Esophagus squamous epithelium (tissue), 5 donors: Measurements from ENCODE around the gene WHAMM. TPM values are rescaled to one million over a fixed set of nuclear protein-coding genes. Genes with fewer than 3 reads are reported as not detected.
A peak's percentile ranks its signal among the peaks of the same experiment; 100 is the strongest.

Source experiments
- DNase-seq: peaks from one replicate; lab custom pipeline; 2025; lab: John Stamatoyannopoulos, UW
- H3K27ac ChIP-seq, 4 donors: fragments of 200-600 bp; sonication (generic); one replicate each; pipeline ENCODE4 v1.5.1; 2016 to 2019; ENCODE audit warnings: mild to moderate bottlenecking in 1 of 4
- H3K27me3 ChIP-seq, 4 donors: fragments of 200-600 bp; sonication (generic); 1 replicate in 3 of 4; 2 replicates in 1 of 4; pipeline versions ENCODE4 v1.5.1 to v1.6.0; 2017 to 2021; ENCODE audit warnings: antibody characterized with exemption in 1 of 4
- H3K36me3 ChIP-seq, 3 donors: fragments of 200-600 bp; sonication (generic); one replicate each; pipeline ENCODE4 v1.5.1; 2016 to 2019
- H3K4me1 ChIP-seq, 3 donors: fragments of 200-600 bp; sonication (generic); one replicate each; pipeline ENCODE4 v1.5.1; 2017 to 2019
- H3K4me3 ChIP-seq, 4 donors: fragments of 200-600 bp; sonication (generic); 1 replicate in 3 of 4; 2 replicates in 1 of 4; pipeline ENCODE4 v1.5.1; 2016 to 2019; ENCODE audit warnings: mild to moderate bottlenecking in 2 of 4, moderate library complexity in 1 of 4
- H3K9me3 ChIP-seq, 3 donors: fragments of 200-600 bp; sonication (generic); one replicate each; pipeline ENCODE4 v1.5.1; 2016 to 2019
- POLR2A ChIP-seq, 4 donors: fragments of 450-650 bp; IDR thresholded peaks; one replicate each; pipeline ENCODE4 v1.6.1; 2017; ENCODE audit warnings: antibody characterized with exemption in 4 of 4, mild to moderate bottlenecking in 4 of 4, moderate library complexity in 3 of 4
- WGBS, 2 donors: methylation state at CpG; one replicate each; pipeline ENCODE4 v1.1.5; 2018; 5-methylcytosine and 5-hydroxymethylcytosine counted together
- intact Hi-C: fragments of 100-400 bp; cut with DNase I; formaldehyde crosslinking; loops from one replicate; pipeline ENCODE4 v1.15.0; 2022
- total RNA-seq, 4 donors: library from RNA; depleted of rRNA; stranded (reverse); fragments of >200 nt; gene quantifications; one replicate each; pipeline ENCODE4 v1.1.0, GENCODE V29; 2016
- TF ChIP-seq, protein P1 (sequence below), 6 experiments: fragments of 450-650 bp in 4 of 6; fragments of 200-600 bp in 2 of 6; sonication (generic) in 2 of 6; IDR thresholded peaks; one replicate each; pipeline ENCODE4 v1.5.1; 2016 to 2019; ENCODE audit warnings: antibody characterized with exemption in 6 of 6, mild to moderate bottlenecking in 4 of 6, moderate library complexity in 4 of 6
- donor health status: DM: yes; HTN: yes; CAD: no.

WHAMM gene
- total RNA-seq, 4 donors from 2014 or later: 5.3 to 8.8 (median 6.1) TPM

DNA sequence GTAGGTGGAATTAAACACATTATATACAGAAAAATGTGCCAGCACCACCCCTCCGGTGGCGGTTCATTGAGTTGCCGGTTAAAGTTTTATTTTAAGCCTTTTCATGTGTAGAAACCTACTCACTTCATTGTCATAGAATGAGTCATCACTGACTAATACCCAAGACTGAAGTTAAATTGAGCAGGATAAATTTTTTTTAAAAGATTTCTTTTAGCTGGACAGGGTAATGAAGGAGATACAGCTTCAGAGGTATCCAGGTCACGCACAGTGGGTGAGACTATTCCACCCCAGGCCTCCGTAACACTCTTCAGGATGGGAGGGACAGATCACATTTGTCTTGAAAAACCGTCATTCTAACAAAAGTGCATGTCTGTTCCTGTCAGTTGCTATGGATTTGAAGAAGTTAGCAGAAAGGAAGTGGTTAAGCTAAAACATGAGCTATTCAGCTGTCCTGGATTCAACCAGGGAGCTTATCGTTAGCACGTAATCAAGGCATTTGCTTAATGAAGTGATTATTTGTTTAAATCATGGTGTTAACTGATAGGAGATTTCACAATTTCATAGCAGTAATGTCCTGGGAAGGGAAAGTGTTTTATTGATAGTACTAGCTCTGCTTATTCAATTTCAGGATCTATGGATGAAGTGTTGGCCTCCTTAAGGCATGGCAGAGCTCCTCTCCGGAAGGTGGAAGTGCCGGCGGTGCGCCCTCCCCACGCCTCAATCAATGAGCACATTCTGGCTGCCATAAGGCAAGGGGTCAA, 23.4 kb downstream of the WHAMM start:
- no peak for DNase-seq
- WGBS, 2 donors: 16 to 39% methylated on average over 11 to 13 of the region's 13 CpGs

DNA sequence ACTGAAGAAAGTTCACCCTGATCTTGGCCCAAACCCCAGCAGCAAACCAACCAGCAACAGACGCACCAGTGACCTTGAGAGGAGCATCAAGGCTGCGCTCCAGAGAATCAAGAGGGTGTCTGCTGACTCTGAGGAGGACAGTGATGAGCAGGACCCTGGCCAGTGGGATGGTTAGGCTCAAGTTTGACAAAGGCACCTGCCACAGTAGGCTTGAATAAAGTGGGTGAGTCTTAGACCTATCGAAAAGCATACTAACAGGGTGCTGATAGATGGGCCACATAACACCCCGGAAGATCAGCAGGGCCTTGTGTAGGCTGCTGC, 23.9 kb downstream of the WHAMM start:
- intact Hi-C loops: no loop called here
- no peak for TF ChIP-seq POLR2A (IDR thresholded peaks at IDR 0.05)
- TF ChIP-seq, protein P1, sequence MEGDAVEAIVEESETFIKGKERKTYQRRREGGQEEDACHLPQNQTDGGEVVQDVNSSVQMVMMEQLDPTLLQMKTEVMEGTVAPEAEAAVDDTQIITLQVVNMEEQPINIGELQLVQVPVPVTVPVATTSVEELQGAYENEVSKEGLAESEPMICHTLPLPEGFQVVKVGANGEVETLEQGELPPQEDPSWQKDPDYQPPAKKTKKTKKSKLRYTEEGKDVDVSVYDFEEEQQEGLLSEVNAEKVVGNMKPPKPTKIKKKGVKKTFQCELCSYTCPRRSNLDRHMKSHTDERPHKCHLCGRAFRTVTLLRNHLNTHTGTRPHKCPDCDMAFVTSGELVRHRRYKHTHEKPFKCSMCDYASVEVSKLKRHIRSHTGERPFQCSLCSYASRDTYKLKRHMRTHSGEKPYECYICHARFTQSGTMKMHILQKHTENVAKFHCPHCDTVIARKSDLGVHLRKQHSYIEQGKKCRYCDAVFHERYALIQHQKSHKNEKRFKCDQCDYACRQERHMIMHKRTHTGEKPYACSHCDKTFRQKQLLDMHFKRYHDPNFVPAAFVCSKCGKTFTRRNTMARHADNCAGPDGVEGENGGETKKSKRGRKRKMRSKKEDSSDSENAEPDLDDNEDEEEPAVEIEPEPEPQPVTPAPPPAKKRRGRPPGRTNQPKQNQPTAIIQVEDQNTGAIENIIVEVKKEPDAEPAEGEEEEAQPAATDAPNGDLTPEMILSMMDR (IDR thresholded peaks at IDR 0.05): no peak
- no peak for DNase-seq
- Histone ChIP-seq H3K36me3 (peaks cover 15 to 99% (median 52%) of the 10 kb centered on the region in 3 donors), H3K27ac (peak overlapping the region; percentile 30 to 74 (median 52)), H3K27me3 (no peaks in the 10 kb centered on the region), H3K4me1 (peaks cover 5 to 27% (median 18%) of the 10 kb centered on the region in 3 donors), H3K9me3 (no peaks in the 10 kb centered on the region), H3K4me3 (no peak overlapping the region)
- WGBS, 2 donors: 79 to 85% methylated on average over 2 to 4 of the region's 4 CpGs

More for the DNA sequence above, 23.4 kb downstream of the WHAMM start:
- H3K27ac ChIP-seq: peak overlapping the region; percentile 30 to 74 (median 52)
- no peak overlapping the region for H3K4me3 ChIP-seq
- TF ChIP-seq, protein P1 (IDR thresholded peaks at IDR 0.05): peak in 1 of 6 experiments; percentile 35
- no peak for TF ChIP-seq POLR2A (IDR thresholded peaks at IDR 0.05)
- H3K4me1 ChIP-seq: peaks cover 5 to 27% (median 18%) of the 10 kb centered on the region in 3 donors
- peaks cover 20 to 99% (median 57%) of the 10 kb centered on the region in 3 donors for H3K36me3 ChIP-seq
- H3K27me3 ChIP-seq: no peaks in the 10 kb centered on the region
- intact Hi-C loops: no loop called here
- no peaks in the 10 kb centered on the region for H3K9me3 ChIP-seq

DNA sequence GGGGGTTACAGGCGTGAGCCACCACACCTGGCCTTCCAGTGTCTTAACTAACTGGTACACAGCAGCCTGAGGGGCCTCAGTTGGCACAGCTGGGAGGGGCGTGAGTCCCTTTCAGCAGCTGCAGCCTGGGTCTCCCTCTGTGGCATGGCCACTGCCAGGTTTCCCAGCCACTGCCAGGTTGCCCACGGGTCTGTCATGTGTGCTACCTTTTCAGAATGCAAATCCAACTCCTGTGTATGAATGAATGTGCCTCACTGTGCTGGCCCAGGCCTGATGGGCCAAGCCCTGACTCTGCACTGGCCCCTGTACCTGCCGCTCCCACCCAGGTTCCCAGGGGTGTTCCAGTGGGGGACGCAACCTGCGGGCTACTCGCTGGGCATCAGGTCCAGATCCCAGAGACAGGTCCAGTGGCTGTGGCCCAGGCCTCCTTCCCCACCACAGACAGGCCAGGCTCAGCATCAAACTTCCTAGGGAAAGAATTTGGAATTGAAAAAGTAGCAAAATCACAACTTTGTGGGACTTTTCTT, 26.0 kb downstream of the WHAMM start:
- intact Hi-C loops: no loop called here
- DNase-seq: no peak

DNA sequence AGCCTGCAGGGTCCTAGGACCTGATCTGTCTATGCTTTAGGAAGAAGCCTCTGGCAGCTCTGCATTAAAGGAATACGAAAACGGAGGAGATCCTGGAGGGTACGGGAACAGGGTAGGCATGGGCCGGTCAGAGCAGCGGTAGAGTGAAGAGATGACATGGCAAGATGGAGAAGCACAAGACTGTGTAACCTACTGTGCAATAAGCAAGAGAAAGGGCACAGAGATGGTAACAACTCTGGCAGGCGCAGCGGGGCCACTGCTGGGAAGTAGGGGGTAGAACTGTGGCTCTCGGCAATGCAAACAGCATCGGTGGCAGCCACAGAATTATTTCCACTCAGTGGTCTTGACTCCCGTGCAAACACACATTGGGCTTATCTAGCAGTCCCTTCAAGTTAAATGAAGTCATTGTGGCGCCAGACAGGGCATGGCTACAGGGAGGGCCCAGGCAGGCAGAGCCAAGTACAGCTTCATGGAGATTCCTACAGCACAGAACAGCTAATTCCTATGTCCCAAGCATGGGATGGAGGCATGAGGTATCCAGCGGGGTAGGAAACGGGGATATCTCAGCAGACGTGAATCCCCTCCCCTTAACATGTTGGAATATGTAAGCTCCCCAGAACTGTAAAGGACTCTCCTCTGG, 28.8 kb downstream of the WHAMM start:
- H3K4me1 ChIP-seq: peaks cover 0 to 7% (median 2%) of the 10 kb centered on the region in 3 donors
- peaks cover 11 to 62% (median 29%) of the 10 kb centered on the region in 3 donors for H3K36me3 ChIP-seq
- no peak overlapping the region for H3K27ac ChIP-seq
- TF ChIP-seq POLR2A (IDR thresholded peaks at IDR 0.05): no peak
- TF ChIP-seq, protein P1 (IDR thresholded peaks at IDR 0.05): no peak
- no peaks in the 10 kb centered on the region for H3K9me3 ChIP-seq
- intact Hi-C loops: no loop called here
- no peak for DNase-seq
- no peak overlapping the region for H3K4me3 ChIP-seq
- no peaks in the 10 kb centered on the region for H3K27me3 ChIP-seq
- WGBS, 2 donors: 92 to 97% methylated on average over 13 to 14 of the region's 14 CpGs

More for the DNA sequence above, 26.0 kb downstream of the WHAMM start:
- Histone ChIP-seq H3K27ac (no peak overlapping the region), H3K4me1 (peaks cover 5 to 27% (median 18%) of the 10 kb centered on the region in 3 donors), H3K4me3 (no peak overlapping the region), H3K9me3 (no peaks in the 10 kb centered on the region), H3K36me3 (peaks cover 11 to 88% (median 42%) of the 10 kb centered on the region in 3 donors), H3K27me3 (no peaks in the 10 kb centered on the region)
- 83 to 87% methylated on average over 2 to 3 of the region's 7 CpGs for WGBS, 2 donors
- TF ChIP-seq POLR2A (IDR thresholded peaks at IDR 0.05): no peak
- TF ChIP-seq, protein P1 (IDR thresholded peaks at IDR 0.05): no peak

DNA sequence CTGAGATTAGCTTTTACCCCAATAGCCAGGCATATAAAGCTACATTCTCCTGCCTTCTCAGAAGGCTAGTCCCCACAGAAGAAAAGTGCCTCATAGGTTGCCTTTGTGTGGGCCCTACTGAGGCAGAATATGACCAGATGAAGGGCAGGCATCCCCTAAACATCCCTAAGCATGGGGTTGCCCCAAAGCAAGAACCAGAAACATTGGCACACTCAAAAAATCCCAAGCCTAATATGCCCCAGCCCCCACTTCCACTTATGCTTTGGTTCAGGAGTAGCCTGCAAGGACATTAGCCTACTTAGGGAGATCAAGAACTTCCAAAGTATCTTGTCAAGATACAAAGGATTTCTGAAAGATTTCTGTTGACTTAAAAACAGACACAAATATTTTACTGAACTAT, 29.7 kb downstream of the WHAMM start:
- H3K27me3 ChIP-seq: no peaks in the 10 kb centered on the region
- H3K27ac ChIP-seq: no peak overlapping the region
- DNase-seq: no peak
- H3K36me3 ChIP-seq: peaks cover 11 to 52% (median 20%) of the 10 kb centered on the region in 3 donors
- TF ChIP-seq, protein P1 (IDR thresholded peaks at IDR 0.05): no peak
- no peak for TF ChIP-seq POLR2A (IDR thresholded peaks at IDR 0.05)
- no peaks in the 10 kb centered on the region for H3K4me1 ChIP-seq
- H3K9me3 ChIP-seq: no peaks in the 10 kb centered on the region
- intact Hi-C loops: no loop called here
- no peak overlapping the region for H3K4me3 ChIP-seq
